HL-60/S4 treated with phorbol 12-myristate 13-acetate at 8.2 ng/mL for 4 days and 3 days (cell line): Measurements from ENCODE around the gene ACCS.

Experiments used
- in situ Hi-C: fragments of 300-500 bp; cut with MboI; formaldehyde crosslinking; loops from 2 replicates; pipeline ENCODE4 v1.15.0; 2022; ENCODE audit warnings: low sequenced_read_pairs

Gene ACCS

DNA sequence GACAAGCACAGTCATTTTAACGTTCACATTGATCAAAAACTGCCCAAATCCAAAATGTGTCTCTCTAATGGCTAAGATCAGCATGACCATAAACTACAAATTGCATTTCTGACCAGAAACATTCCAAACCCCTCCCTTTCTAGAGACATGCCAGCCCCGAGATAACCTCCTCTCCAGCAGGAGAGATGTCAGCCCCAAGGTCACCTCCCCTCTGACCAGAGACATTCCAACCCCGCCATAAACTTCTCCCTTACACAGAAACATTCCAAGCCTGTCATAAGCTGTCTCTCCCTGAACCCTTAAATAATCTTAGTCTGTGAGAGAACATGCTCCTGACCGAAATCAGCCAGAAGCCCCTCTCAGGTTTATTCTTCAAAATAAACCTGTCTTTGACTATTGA lies 22.8 kb downstream of the ACCS start:
- in situ Hi-C loops, result no loop called here

DNA sequence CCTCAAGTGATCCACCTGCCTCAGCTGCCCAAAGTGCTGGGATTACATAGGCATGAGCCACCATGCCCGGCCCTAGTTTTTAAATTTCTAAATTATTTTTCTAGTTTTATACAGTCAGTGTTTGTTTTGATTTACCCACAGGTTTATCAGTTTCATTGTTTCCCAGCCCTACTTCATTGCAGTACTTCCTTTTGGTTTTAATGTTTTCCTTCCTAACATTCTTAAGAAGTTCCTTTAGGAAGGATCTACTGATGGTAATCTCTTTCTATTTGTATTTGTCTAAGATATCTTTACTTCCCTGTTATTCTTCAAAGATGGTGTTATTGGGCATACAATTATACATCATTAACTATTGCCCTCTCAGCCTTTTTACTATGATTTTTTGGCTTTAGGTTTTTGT lies 24.5 kb downstream of the ACCS start:
- in situ Hi-C loops, result no loop called here

DNA sequence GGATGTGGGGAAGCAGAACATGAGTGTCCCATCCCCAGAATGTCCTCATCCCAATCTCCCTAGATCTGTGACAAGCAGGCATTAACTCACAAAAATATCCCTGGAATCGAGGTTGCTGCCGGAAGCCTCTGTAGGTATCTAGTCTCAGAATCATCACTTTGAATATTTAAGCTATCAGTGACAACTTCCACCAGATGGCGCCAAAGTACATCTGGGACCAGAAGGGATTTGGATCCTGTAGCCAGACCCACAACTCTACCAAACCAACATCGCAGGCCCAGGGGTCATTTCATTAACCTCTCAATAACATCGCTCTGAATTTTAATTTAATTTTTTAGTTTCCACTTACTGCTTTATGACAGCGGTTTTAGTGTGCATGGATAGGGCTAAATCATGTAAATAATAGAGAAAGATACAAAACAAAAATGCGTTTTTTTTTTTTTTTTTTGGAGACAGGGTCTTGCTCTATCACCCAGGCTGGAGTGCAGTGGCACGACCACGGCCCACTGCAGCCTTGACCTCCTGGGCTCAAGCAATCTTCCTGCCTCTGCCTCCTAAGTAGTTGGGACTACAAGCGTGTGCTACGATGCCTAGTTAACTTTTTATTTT lies 28.3 kb downstream of the ACCS start:
- in situ Hi-C loops, result no loop called here

DNA sequence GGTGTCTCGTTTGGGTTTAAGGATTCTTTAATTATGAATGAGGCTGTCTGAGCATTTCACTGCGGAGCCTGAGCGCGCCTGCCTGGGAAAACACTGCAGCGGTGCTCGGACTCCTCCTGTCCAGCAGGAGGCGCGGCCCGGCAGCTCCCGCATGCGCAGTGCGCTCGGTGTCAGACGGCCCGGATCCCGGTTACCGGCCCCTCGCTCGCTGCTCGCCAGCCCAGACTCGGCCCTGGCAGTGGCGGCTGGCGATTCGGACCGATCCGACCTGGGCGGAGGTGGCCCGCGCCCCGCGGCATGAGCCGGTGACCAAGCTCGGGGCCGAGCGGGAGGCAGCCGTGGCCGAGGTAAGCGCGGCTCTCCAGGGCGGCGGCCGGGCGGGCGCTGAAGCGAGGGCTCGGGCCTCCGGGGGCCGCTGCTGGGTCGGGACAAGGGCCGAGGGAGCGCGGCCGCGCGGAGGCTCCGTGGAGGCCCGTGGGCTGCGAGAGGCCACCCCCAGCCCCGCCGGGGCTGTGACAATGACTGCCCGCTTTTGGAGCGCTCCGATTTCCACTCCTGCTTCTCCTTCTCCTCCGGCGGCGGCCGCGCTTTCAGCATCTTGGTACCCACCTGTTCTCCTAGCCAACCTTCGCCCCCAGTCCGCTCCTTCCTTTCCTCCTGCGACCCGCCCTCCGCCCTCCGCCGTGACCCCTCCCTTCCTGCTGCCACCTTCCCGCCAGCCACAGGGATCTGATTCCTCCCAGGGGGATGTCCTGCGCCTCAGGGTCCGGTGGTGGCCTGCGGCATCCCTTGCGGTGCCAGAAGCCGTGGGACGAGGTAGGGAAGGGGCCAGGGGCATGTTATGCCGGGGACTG lies 29.7 kb downstream of the ACCS start, which contains the start of gene EXT2:
TSS of gene EXT2 (plus strand) at position 173 of the 854 bp plus-strand sequence. CDS start 12,035 bp downstream, outside the sequence.
- in situ Hi-C loops, result no loop called here

DNA sequence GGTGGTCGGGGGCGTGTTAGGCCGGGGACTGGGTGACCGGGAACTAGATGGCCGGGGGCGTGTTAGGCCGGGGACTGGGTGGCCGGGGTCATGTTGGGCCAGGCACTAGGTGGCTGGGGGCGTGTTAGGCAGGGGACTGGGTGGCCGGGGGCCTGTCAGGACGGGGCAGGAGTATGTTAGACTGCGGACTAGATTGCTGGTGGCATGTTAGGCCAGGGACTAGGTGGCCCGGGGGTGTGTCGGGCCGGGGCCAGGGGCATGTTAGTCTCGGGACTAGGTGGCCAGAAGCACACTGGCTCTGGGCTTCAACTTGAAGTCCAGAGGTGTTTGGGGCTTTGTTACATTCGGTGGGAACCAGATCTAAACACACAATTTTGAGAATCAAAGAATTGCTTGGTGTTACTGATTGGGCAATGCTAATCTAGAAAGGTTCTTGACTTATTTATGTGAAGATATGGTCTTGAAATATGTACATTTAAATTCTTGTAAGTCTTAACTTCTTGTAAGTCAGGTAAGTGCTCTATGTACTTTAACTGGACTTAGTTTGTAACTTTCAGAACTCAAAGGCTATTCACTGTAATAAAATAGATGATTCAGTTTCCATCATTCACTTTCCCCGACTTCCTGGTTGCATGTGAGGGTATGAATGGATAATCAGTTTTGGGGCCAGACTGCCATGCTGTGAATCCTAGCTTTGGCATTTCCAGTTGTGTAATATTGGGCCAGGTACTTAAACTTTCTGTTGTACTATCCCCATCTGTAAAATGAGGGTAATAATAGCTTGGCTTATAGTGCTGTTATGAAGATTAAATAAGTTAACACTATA lies 30.5 kb downstream of the ACCS start:
- in situ Hi-C loops, result no loop called here

DNA sequence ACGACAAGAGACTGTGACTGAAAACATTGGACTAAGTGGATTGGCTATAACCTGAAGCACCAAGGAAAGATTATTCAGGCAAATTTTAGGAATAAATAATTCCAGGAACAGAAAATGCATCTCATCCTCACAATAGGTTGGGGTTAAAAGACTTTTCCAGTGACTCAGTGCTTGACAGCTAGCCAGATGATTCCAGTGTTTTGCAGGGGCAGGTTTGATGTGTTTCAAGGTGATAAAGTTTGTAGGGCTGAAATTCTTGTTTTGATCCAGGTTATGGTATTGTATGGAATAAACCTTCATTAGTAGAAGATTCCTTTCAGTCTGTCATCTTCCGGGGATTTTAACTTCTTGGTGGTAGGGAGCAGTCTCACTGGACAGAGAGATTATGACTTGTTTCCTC lies 31.8 kb downstream of the ACCS start:
- in situ Hi-C loops, result no loop called here

DNA sequence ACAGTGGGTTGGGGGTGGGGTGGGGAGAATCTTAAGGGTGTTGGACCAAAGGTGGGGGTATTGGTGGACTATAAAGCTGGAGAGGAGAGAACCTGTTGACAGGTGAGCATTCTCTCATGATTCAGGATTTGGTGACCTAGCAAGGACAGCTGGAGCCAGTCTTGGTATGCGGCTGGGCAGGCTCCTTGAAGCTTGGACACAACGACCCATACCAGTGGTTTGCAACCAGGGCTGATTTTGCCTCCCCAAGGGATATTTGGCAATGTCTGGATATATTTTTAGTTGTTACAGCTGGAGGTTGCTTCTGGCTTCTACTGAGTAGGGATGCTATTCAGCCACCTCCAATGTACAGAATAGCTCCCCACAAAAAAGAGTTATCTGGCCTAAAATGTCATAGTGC lies 35.0 kb downstream of the ACCS start:
- in situ Hi-C loops, result loop anchor here (25.0 kb wide), 1 partner anchor 436 kb away; no protein-coding TSS in a partner anchor

DNA sequence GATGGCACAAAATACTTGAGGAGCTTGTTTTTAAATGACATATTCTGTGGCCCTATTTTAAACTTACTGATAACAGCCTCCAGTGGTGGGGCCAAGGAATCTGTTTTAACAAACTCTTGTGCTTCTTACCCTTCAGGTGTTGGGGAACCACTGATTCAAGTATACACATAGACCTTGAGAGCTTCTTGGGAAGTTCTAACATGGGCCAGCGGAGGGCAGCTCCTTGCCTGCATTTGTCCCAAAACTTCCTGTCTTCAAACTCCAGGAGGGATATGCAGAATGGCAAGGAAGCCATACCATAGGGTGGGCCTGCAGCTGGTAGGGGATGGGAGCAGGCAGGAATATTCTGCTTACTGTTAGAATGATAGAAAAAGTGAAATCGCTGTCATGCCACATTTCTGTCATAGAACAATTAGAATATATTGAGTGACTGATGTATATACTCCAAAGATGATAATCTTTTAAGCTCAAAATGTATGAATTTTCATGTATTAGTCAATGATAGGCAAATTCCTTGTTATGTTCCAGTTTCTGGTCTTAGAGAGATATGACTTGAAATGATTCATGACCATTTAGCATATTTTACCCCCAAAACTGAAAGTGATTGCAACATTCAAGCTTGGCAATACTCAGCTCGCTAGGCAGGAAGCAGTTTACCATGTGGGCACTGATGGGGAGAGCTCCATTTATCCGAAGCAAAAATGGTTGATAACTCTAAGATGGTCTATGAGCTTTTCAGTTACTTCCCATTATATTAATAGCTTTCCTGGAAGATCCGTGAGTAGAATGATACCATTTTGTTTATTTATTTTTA lies 38.6 kb downstream of the ACCS start:
- in situ Hi-C loops, result loop anchor here (25.0 kb wide), 1 partner anchor 433 kb away; no protein-coding TSS in a partner anchor

DNA sequence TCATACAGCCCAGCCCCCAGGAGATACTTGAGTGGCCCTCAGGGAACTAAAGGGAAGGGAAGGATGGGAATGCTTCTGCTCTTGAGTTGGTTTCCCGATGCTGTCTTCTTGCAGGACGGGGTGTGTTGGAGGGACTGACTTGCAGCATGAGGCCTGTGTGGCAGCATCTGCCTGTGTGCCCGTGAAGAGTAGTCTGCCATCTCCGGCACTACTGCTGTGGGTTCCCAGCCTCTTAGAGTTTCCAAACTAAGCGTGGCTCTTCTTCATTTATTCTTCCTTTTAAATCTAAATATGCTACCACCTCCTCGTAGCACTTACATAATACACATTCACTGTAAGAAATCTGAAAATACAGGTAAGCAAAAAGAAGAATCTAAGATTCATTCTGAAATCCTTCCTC lies 42.2 kb downstream of the ACCS start:
- in situ Hi-C loops, result loop anchor here (25.0 kb wide), 1 partner anchor 429 kb away; no protein-coding TSS in a partner anchor

DNA sequence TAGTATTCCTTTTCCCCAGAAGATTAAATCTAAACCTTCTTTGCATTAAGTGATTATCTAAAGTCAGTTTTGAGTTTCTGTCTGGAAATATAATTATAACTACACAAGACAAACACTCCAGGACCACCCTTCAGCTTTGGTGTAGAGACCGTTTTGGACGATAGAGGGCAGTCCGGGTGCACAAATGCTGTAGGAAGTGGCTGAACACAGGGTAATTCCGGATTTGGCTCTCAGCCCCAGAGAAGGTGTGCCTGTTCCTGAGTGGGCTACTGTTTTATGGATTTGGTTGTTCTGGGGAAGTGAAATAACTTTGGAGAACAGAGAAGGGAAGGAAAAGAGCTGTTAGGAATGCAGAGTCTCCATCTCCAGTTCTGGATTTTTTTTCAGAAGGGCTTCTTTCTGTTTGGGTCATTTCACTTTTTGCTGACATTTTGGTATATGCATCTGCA lies 44.2 kb downstream of the ACCS start:
- in situ Hi-C loops, result loop anchor here (25.0 kb wide), 1 partner anchor 427 kb away; no protein-coding TSS in a partner anchor

DNA sequence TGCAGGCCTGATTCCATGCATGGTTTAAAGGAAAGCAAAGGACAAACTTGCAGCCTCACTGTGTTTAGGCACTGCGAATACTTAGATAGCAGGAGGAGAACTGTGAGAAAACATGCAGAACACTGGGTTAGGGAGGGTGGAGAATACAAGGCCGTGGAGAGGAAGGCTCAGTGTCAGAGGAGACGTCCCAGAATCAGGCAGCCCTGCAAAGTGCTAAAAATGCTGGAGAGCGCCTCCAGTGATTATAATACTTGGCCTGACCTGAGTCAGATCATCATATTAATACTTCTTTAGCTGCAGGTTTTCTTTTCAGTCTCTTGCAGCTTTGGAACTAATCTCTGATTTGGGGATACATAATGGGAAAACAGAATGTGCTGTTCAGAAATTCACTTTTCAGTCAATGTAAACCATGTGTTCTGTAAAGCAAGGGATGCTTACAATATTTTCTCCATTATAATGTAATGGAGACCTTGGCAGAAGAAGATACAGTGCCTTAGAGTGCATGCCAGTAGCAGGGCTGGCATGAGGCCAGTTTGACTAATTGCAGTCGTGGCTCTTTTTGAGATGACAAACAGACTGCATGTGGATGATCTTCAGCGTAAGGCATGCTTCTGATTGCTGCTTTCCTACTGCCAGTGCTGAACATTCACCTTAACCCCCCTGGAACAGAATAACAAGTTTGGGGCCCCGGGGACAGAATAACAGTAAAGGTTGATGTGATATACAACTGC lies 46.2 kb downstream of the ACCS start:
- in situ Hi-C loops, result loop anchor here (25.0 kb wide), 1 partner anchor 425 kb away; no protein-coding TSS in a partner anchor

DNA sequence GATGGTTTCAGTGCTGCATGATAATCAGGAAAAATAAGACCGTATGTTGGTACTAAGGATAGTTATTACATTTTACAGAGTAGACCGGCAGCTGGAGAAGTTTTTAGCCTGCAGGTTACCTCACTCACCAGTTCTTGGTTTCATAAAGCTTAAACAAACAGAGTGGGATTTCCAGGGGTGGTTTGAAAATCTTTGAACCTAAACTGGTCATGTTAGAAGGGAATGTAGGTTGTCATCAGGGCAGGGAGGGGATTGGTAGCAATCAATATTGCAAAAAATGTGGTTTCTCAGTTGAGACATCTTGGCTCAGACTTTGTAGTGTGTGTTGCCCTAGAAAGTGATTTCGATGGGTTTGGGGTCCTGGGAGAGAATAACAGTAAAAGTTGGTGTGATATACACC lies 46.9 kb downstream of the ACCS start:
- in situ Hi-C loops, result loop anchor here (25.0 kb wide), 1 partner anchor 424 kb away; no protein-coding TSS in a partner anchor

DNA sequence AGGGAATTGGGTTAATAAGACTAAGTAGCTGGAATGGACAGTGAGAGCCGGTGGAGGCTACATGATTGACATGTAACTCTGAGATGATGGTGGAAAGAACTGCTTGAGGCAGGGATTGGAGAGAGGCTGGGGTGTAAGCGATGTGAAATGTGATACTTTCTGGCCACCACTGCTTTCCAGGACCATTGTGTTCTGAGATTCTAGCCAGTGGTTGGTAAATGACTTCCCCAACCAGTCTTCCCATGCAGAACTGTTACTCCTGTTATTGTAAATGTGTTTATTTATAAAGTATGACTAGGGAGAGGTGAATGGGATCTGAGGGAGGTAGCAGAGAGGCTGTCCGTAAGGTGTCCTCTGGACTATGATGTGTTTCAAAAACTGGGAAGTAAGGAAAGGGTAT lies 47.5 kb downstream of the ACCS start:
- in situ Hi-C loops, result loop anchor here (25.0 kb wide), 1 partner anchor 424 kb away; no protein-coding TSS in a partner anchor

DNA sequence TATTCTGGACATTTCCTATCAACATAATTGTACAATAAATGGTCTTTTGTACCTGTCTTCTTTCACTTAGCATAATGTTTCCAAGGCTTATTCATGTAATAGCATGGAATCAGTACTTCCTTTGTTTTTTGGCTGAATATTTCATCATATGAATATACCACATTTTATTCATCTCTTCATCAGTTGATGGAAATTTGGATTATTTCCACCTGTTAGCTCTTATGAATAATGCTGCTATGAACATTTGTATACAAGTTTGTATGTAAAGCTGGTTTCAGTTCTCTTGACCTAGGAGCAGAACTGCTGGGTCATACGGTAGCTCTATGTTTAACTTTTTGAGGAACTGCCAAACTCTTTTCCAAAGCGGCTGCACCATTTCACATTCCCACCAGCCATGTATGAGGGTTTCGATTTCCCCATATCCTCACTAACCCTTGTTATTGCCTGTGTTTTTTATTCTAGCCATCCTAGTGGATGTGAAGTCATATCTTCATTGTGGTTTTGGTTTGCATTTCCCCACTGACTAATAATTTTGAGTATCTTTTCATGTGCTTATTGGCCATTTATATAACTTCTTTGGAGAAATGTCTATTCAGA lies 50.3 kb downstream of the ACCS start:
- in situ Hi-C loops, result loop anchor here (25.0 kb wide), 1 partner anchor 421 kb away; no protein-coding TSS in a partner anchor

DNA sequence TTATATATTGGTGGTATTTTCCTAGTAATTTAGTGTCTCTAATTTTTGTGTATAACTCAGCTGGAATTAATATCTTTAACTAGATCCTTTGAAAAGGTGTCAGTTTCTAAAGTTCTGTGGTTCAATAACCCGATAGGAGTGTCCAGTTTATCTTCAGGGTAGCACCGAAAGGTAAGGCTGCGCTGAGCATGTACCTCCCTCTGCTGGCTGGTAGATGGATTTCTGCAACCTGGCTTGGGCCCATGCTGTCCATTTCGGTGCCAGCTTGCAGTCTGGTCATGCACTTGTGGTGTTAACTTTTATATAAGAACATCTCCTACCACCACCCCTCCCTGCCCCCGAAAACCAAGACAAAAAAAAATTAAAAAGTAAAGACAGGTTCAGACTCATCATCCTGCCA lies 54.1 kb downstream of the ACCS start:
- in situ Hi-C loops, result loop anchor here (25.0 kb wide), 1 partner anchor 417 kb away; no protein-coding TSS in a partner anchor

DNA sequence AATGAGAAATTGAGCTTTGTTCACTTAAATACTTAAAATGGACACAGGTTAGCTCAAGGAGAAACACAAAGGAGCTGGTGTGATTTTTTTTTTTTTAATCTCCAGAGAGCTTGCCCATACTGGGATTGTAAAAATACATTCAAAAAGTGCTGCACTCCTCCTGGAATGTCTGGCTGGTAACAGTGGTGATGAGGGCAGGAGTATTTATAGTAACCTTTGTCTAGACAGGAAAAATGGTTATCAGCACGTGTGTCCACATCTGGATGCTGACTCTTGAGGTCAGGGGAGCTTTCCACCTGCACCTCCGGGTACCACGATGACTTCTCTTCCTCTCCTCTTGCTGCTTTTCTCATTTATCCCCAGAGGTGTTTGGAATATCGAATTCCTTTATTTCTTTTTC lies 59.5 kb downstream of the ACCS start:
- in situ Hi-C loops, result no loop called here

DNA sequence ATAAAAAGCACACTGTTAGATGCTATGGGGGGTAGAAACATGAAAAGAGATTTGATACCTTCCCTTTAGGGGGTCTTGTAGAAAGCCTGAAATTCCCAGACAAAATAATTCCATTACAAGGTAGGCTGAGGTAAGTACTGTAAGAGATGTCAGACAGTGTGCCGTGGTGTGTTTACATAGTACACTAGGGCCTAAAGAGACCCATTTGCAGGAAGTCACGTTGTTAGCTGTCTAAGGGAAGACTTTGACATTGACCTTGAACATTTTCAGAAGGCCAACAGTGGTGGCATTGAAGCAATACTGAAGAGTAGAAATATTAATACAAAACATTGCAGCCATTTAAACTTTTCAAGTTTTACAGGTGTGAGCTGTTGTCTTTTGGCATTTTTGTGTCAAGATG lies 60.2 kb downstream of the ACCS start:
- in situ Hi-C loops, result no loop called here

DNA sequence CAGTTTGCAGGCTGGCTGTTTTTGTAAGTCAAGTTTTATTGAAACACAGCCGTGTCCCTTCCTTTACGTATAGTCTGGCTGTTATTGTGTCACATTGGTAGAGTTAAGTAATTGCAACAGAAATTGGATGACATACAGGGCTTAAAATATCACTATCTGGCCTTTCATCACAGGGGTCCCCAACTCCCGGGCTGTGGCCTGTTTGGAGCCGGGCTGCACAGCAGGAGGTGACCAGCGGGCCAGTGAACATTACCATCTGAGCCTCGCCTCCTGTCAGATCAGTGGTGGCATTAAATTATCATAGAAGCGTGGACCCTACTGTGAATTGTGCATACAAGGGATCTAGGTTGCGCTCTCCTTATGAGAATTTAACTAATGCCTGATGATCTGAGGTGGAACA lies 61.1 kb downstream of the ACCS start:
- in situ Hi-C loops, result no loop called here

DNA sequence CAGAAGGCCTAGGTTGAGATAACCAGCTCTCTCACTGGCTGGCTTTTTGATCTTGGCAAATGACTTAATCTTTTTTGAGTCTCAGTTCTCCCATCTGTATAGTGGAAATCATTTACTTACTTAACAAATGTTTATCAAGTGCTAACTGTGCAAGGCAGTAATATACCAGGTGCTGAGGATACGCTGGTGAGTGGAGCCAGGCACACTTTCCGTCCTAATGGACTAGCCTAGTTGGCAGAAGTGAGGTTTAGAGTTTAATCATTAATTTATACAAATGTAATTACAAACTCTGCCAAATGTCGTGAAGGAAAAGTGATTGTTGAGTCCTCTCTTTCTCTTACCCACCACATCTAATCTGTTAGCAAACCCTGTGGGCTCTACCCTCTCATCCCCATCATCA lies 62.7 kb downstream of the ACCS start:
- in situ Hi-C loops, result no loop called here
